IPS DF 6.9 (cell line): ENCODE data around the gene ABCG8.
"Not testable (repeated sequence)": the region's sequence is repeated elsewhere in the genome, so short reads cannot be mapped to it uniquely, and the experiment has no call there.

ENCODE experiments used
- DNase-seq: peaks from one replicate; pipeline ENCODE4 v3.0.0-alpha.2; 2013; ENCODE audit warnings: low read depth, low spot score
- H3K27ac ChIP-seq: one replicate; pipeline ENCODE4 v1.5.1; 2013; ENCODE audit warnings: low read length, control low read depth
- H3K27me3 ChIP-seq: 2 replicates; pipeline ENCODE4 v1.6.1; 2013; ENCODE audit warnings: mild to moderate bottlenecking, low read length; ENCODE audit not compliant: control insufficient read depth, insufficient read depth
- H3K36me3 ChIP-seq: 2 replicates; pipeline ENCODE4 v1.6.1; 2013; ENCODE audit warnings: low read length; ENCODE audit not compliant: control insufficient read depth, insufficient read depth
- H3K4me1 ChIP-seq: 2 replicates; pipeline ENCODE4 v1.6.1; 2013; ENCODE audit warnings: low read length; ENCODE audit not compliant: control insufficient read depth, insufficient read depth
- H3K4me3 ChIP-seq: 2 replicates; pipeline ENCODE4 v1.5.1; 2013; ENCODE audit warnings: mild to moderate bottlenecking, low read length
- H3K9me3 ChIP-seq: 2 replicates; pipeline ENCODE4 v1.6.1; 2013; ENCODE audit warnings: low read length, inconsistent platforms; ENCODE audit not compliant: control insufficient read depth, insufficient read depth
- WGBS: extraction: QIAGEN DNeasy Blood & Tissue Kit; methylation state at CpG from one replicate; pipeline ENCODE4 v1.1.7; 2013; ENCODE audit warnings: mixed read lengths, missing lambda C conversion rate; ENCODE audit not compliant: insufficient read length, insufficient coverage; 5-methylcytosine and 5-hydroxymethylcytosine counted together

The ABCG8 gene

DNA sequence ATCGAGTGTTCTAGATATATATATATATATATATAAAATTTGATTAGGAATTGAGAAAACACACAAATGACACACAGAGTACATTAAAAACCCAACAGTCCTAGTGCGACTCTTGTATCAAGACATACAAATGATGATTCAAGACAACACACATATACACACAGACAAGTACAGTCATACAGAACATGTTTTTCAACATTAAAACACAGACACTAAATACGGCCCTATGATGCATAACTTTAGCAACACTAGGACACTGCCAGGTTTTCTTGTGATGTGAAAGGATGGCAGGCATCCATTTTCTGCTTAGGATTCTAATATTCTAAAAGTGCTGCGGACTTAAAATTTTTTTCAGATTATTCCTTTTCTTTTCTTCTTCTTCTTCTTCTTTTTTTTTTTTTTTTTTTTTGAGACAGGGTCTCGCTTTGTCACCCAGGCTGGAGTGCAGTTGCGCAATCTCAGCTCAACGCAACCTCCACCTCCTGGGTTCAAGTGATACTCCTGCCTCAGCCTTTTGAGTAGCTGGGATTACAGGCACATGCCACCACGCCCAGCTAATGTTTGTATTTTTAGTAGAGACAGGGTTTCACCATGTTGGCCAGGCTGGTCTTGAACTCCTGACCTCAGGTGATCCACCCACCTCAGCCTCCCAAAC lies 72.5 kb downstream of the ABCG8 start:
- not testable (repeated sequence) for H3K4me1 ChIP-seq, H3K27ac ChIP-seq, H3K4me3 ChIP-seq, DNase-seq, H3K36me3 ChIP-seq, H3K9me3 ChIP-seq, H3K27me3 ChIP-seq
- no CpG with 5 or more reads among the region's 8 CpGs for WGBS

DNA sequence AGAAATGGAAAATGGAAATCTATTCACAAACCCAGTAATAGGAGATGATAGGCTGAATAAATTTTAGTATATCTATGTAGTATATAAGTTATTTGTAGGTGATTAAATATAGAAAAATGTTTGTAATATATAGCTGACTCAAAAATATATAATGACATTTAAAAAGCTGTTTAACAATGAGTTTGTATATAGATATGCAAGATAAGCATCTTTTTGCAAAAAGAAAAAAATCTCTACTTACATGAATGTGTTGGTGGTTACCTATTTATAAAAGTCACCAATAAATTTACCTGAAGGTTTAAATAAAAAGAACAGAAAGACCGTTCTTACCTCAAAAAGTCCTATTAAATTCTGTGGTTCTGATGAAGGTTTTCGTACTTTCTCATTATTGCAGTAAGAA lies 85.7 kb downstream of the ABCG8 start:
- Histone ChIP-seq H3K27ac (no peak overlapping the region), H3K4me3 (no peak overlapping the region), H3K36me3 (peaks cover 8% of the 10 kb centered on the region; the same call in 1 of the 2 replicates), H3K27me3 (no peaks in the 10 kb centered on the region), H3K4me1 (no peaks in the 10 kb centered on the region), H3K9me3 (no peaks in the 10 kb centered on the region)
- no peak for DNase-seq
- no CpG with 5 or more reads among the region's 2 CpGs for WGBS

DNA sequence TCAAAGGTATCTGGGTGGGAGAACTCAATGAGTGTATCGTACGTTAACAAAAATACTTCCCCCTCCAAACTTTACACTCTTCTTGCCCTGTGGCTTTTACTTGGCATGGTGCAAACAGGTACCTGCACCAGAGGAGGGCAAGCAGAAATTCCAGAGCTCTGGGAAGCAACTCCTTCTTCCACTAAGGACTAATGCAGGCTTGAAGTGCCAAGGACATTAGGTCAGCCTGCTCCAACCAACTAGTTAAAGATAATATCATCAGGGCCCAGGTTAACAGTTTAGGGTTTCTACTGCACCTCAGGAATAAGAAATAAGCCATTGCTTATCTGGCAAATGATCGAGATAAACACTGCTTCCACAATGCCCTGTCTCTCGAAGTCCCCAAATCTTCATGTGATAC lies 86.7 kb downstream of the ABCG8 start:
- Histone ChIP-seq H3K9me3 (no peaks in the 10 kb centered on the region), H3K4me1 (no peaks in the 10 kb centered on the region), H3K27me3 (no peaks in the 10 kb centered on the region), H3K36me3 (peaks cover 8% of the 10 kb centered on the region; the same call in 1 of the 2 replicates), H3K27ac (no peak overlapping the region), H3K4me3 (no peak overlapping the region)
- no CpG with 5 or more reads among the region's 4 CpGs for WGBS
- no peak for DNase-seq

DNA sequence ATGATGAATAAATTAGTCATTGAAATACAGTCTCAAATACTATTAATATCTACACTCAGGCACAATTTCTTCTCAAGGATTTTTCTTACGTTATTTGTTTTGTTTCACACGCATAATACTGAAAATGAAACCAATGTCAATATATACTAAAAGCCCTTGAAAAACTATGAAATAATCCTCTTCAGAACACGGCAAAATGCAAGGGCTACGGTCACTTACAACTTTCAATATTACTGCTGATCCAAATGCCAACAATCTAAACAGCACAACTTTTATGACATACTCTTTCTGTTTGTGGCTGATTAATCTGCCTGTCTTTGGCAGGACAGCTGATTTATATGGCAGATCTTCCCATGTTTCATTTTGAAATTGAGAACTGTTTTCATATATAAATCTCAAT lies 88.7 kb downstream of the ABCG8 start:
- no peak for DNase-seq
- H3K4me1 ChIP-seq = no peaks in the 10 kb centered on the region
- H3K27me3 ChIP-seq = no peaks in the 10 kb centered on the region
- peaks cover 10% of the 10 kb centered on the region; the same call in 1 of the 2 replicates for H3K36me3 ChIP-seq
- H3K9me3 ChIP-seq = no peaks in the 10 kb centered on the region
- no CpG with 5 or more reads among the region's 4 CpGs for WGBS
- H3K27ac ChIP-seq = no peak overlapping the region
- no peak overlapping the region for H3K4me3 ChIP-seq

DNA sequence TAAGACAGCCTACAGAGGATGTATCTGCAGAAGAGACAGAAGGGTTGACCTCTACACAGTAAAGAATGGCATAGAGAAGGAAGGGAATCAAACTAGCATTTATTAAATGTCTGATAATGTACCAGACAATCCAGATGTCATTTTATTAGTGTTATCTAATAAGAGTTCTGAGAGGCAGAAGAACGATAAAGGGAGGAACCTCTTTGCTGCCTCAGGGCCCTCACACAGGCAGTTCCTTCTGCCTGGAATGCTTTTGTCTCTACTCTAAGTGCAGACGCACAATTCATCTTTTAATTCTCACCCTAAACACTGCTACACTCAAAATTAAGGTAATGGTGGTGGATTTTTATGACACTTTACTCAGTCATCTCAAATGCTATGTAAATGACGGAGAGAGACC lies 92.5 kb downstream of the ABCG8 start:
- Histone ChIP-seq H3K4me1 (no peaks in the 10 kb centered on the region), H3K27ac (no peak overlapping the region), H3K27me3 (no peaks in the 10 kb centered on the region), H3K9me3 (no peaks in the 10 kb centered on the region), H3K4me3 (no peak overlapping the region), H3K36me3 (peaks cover 8% of the 10 kb centered on the region; the same call in 1 of the 2 replicates)
- DNase-seq = no peak
- no CpG with 5 or more reads among the region's 3 CpGs for WGBS
